Smooth muscle cell of the pulmonary artery (primary cell): ENCODE results near the gene ACTR3. TPM values are rescaled to one million over a fixed set of nuclear protein-coding genes. Genes with fewer than 3 reads are reported as not detected.

Experiments used
- total RNA-seq: library from RNA; depleted of rRNA; stranded (reverse); fragments of >200 nt; gene quantifications from 2 replicates; pipeline ENCODE4 v1.2.3, GENCODE V29; 2014

The ACTR3 gene
- total RNA-seq, result 234 and 269 TPM in 2 replicates

GRCh38 chr2:113889471-113890252, at the start of gene ACTR3:
Gene ACTR3 (plus strand): TSS chr2:113890089. CDS start chr2:113890280, 191 bp downstream.

Other genes starting within 250 kb of the ACTR3 start
- gene SLC35F5, start 133.4 kb upstream of the ACTR3 start, total RNA-seq, result 157 and 223 TPM in 2 replicates